ENCODE measurements around the gene FHOD3. TPM values are rescaled to one million over a fixed set of nuclear protein-coding genes. Genes with fewer than 3 reads are reported as not detected.

FHOD3 gene
- total and polyA plus RNA-seq, 2 of the 13 experiments (the other 11 are each of a cell fraction or from before 2014, with no cell fraction given), result 0.07 TPM; not detected in 1

- TF ChIP-seq PRDM4 (CRISPR knock-in tag; IDR thresholded peaks at IDR 0.05; ENCODE audit: borderline replicate concordance) (no peak), FOSL1 (CRISPR knock-in tag; IDR thresholded peaks at IDR 0.05; ENCODE audit: borderline replicate concordance) (no peak)
These were observed 292.5 kb downstream of the FHOD3 start (continued) for GRCh38 chr18:36589857-36590543.

DNA sequence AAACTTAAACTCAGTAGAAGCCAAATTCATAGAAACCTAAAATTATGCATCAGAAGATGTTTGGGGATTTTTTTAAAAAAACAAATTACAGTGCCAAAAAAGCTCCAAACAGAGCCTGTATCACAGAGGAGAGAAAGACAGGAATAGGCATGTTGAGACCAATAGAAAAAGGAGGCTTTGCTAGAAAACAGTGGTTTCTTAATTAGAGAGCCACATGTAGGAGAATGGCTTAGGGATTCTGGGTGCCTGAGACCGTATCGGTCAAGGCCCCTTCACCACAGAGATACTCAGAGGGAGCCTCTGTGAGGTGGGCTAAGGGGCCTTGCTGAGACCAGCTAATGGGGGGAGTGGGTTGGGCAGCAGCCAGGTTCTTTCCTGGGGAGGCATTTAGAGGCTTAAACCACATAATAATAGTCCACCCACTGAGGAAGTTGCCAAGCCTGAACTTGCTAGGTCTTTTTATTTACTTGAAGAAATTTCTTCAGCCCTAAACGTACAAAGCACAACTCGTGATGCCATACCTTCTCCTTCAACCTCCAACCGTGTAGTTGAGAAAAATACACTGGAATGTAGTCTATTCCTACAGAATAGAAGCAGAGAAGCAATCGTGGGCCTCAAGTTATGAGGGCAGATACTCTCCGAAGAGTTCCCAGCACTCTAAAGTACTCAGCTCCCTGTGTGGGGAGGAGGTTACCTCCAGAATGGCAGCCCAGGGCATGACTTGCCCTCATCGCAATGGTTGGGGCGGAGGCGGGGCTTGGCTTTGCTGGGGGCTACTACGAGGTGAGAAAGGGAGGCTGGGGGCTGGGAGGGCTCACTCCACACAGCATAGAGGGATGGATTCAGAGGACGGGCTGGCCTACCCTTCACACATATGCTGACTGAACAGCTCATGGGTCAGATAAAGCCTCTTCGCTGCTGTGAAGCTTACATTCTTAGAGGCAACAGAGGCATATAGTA, 293.4 kb downstream of the FHOD3 start:
- Histone ChIP-seq H3K79me2 (ENCODE audit: insufficient read depth, low read length) (no peaks in the 10 kb centered on the region), H3K4me1 (ENCODE audit: insufficient read depth, low read length) (no peaks in the 10 kb centered on the region), H3K9me3 (ENCODE audit: low read length) (no peaks in the 10 kb centered on the region), H3K4me2 (ENCODE audit: low read depth, low read length) (no peak overlapping the region), H3K27me3 (ENCODE audit: control insufficient read depth in 1 of 2, insufficient read depth in 2 of 2, low read length in 2 of 2) (peaks cover 2 to 13% of the 10 kb centered on the region in 2 experiments; a peak in 2 of 5 replicates), H3K9ac (ENCODE audit: insufficient read depth, low read depth, low read length) (no peak overlapping the region), H2AFZ (ENCODE audit: low read length) (no peak overlapping the region), H4K20me1 (ENCODE audit: insufficient read depth, low read length) (no peaks in the 10 kb centered on the region), H3K27ac (ENCODE audit: extremely low read length, insufficient read depth, low read length) (no peak overlapping the region), H3K4me3 (replicated peaks in 1 of 3; ENCODE audit: insufficient read depth in 1 of 3, low read depth in 2 of 3, low read length in 3 of 3) (no peak overlapping the region), H3K36me3 (replicated peaks in 1 of 2; ENCODE audit: control insufficient read depth in 1 of 2, insufficient read depth in 2 of 2, low read length in 2 of 2) (no peaks in the 10 kb centered on the region)
- in situ Hi-C loops (cut with HindIII; ENCODE audit: extremely low pct_ligation_motif_present, low pct_unique_long_range_greater_than_20kb), result no loop called here
- 40% methylated on average over 12 of the region's 13 CpGs for WGBS (ENCODE audit: low lambda C conversion rate)
- FAIRE-seq (no peak), DNase-seq (ENCODE audit: low spot score) (no peak), ATAC-seq (no peak)
- BruUV-seq (replicated peaks), result no TSS peak
- POLR2A ChIA-PET, result no interaction called here
- TF ChIP-seq IKZF1 (IDR thresholded peaks at IDR 0.05), result no peak
- TF ChIP-seq U2AF2 (IDR thresholded peaks at IDR 0.05; ENCODE audit: low read depth, low read length), result no peak
- no peak for TF ChIP-seq ZNF782 (CRISPR knock-in tag; IDR thresholded peaks at IDR 0.05; ENCODE audit: borderline replicate concordance)
- no peak for TF ChIP-seq ZNF350 (CRISPR knock-in tag; IDR thresholded peaks at IDR 0.05; ENCODE audit: borderline replicate concordance, low read depth)
- TF ChIP-seq, protein P1, sequence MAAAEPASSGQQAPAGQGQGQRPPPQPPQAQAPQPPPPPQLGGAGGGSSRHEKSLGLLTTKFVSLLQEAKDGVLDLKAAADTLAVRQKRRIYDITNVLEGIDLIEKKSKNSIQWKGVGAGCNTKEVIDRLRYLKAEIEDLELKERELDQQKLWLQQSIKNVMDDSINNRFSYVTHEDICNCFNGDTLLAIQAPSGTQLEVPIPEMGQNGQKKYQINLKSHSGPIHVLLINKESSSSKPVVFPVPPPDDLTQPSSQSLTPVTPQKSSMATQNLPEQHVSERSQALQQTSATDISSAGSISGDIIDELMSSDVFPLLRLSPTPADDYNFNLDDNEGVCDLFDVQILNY (CRISPR knock-in tag; conservative IDR thresholded peaks at IDR 0.05), result no peak
- no peak for TF ChIP-seq ATAD3A (CRISPR knock-in tag; IDR thresholded peaks at IDR 0.05)
- intact Hi-C loops (cut with micrococcal nuclease; ENCODE audit: unreplicated experiment), result no loop called here
- CTCF ChIA-PET (ENCODE audit: low intra/inter-chr PET ratio, low total read pairs), result no interaction called here

Measured in HepG2 (cell line).